OCI-LY3 (cell line): ENCODE data around the gene DTHD1.

Experiments
- H2AFZ ChIP-seq: fragments of 200-600, 300-600 bp; shearing (Covaris generic); 2 replicates; pipeline ENCODE4 v1.6.0; 2014; ENCODE audit warnings: antibody characterized with exemption, low read depth, low read length
- H3K27ac ChIP-seq: fragments of 200-600, 300-600 bp; sonication (generic); 2 replicates; pipeline ENCODE4 v1.5.1; 2014; ENCODE audit warnings: mild to moderate bottlenecking, low read length, moderate library complexity, mixed read lengths
- H3K27me3 ChIP-seq: fragments of 200-600, 300-600 bp; sonication (generic); 2 replicates; pipeline ENCODE4 v1.6.1; 2014; ENCODE audit warnings: low read depth, low read length, mixed read lengths
- H3K36me3 ChIP-seq: fragments of 200-600, 300-600 bp; sonication (generic); replicated peaks from 2 replicates; pipeline ENCODE3; 2014; ENCODE audit warnings: low read depth, low read length, mixed read lengths
- H3K4me1 ChIP-seq: fragments of 300-600, 200-600 bp; sonication (generic); 2 replicates; pipeline ENCODE4 v1.6.1; 2014; ENCODE audit warnings: low read length, mixed read lengths
- H3K4me2 ChIP-seq: fragments of 200-600, 300-600 bp; sonication (generic); 2 replicates; pipeline ENCODE4 v1.6.1; 2014; ENCODE audit warnings: low read length, mixed read lengths
- H3K4me3 ChIP-seq: fragments of 300-600, 200-600 bp; sonication (generic); 2 replicates; pipeline ENCODE4 v1.5.1; 2014; ENCODE audit warnings: antibody characterized with exemption, mild to moderate bottlenecking, low read length, moderate library complexity
- H3K79me2 ChIP-seq: fragments of 300-600, 200-600 bp; shearing (Covaris generic); 2 replicates; pipeline ENCODE4 v1.6.1; 2014; ENCODE audit warnings: mild to moderate bottlenecking, low read length, mixed read lengths
- H3K9ac ChIP-seq: fragments of 300-600, 200-600 bp; shearing (Covaris generic); 2 replicates; pipeline ENCODE4 v1.6.0; 2014; ENCODE audit warnings: mild to moderate bottlenecking, low read length, moderate library complexity
- H3K9me3 ChIP-seq: fragments of 200-600, 300-600 bp; shearing (Covaris generic); 2 replicates; pipeline ENCODE4 v1.6.1; 2014; ENCODE audit warnings: low read length, mixed read lengths; ENCODE audit not compliant: insufficient read depth
- H4K20me1 ChIP-seq: fragments of 200-600, 300-600 bp; sonication (generic); 2 replicates; pipeline ENCODE4 v1.6.1; 2016; ENCODE audit warnings: low read length, mixed read lengths; ENCODE audit not compliant: insufficient read depth
- EZH2phosphoT487 ChIP-seq: fragments of 200-600 bp; shearing (Covaris generic); IDR thresholded peaks from 2 replicates; pipeline ENCODE4 v1.6.1; 2018; ENCODE audit warnings: antibody characterized with exemption, mixed run types, low read depth
- TF ChIP-seq, protein P1 (sequence below): fragments of 200-600, 300-600 bp; sonication (generic); IDR thresholded peaks from 2 replicates; pipeline ENCODE4 v1.5.1; 2014; ENCODE audit warnings: antibody characterized with exemption, low read length, low read depth

Gene DTHD1

DNA sequence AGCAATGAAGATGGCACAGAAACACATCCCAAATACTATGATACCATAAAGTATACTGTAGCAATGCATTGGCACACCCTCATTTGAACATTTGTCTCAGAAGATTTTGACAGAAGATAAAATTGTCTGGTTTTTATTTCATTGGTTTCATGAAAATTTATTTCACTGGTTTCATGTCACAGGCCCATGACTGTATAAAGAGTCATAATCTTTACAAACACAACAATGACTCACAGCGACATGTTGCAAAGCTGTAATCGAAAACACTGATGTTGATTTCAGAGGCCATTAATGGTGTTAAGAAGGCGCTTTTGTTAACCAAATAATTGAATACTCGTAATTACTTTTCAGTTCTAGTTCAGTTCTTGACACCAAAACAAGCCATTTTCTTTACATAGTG is 8.1 kb upstream of the DTHD1 start:
- Histone ChIP-seq H3K9ac (no peak overlapping the region), H3K79me2 (no peaks in the 10 kb centered on the region), H4K20me1 (no peaks in the 10 kb centered on the region), H3K4me3 (no peak overlapping the region), H2AFZ (no peak overlapping the region), H3K27ac (no peak overlapping the region), H3K27me3 (no peaks in the 10 kb centered on the region), H3K9me3 (no peaks in the 10 kb centered on the region), H3K4me2 (no peak overlapping the region), H3K36me3 (no peaks in the 10 kb centered on the region), H3K4me1 (peaks cover 11% of the 10 kb centered on the region)
- TF ChIP-seq EZH2phosphoT487: no peak
- TF ChIP-seq, protein P1, sequence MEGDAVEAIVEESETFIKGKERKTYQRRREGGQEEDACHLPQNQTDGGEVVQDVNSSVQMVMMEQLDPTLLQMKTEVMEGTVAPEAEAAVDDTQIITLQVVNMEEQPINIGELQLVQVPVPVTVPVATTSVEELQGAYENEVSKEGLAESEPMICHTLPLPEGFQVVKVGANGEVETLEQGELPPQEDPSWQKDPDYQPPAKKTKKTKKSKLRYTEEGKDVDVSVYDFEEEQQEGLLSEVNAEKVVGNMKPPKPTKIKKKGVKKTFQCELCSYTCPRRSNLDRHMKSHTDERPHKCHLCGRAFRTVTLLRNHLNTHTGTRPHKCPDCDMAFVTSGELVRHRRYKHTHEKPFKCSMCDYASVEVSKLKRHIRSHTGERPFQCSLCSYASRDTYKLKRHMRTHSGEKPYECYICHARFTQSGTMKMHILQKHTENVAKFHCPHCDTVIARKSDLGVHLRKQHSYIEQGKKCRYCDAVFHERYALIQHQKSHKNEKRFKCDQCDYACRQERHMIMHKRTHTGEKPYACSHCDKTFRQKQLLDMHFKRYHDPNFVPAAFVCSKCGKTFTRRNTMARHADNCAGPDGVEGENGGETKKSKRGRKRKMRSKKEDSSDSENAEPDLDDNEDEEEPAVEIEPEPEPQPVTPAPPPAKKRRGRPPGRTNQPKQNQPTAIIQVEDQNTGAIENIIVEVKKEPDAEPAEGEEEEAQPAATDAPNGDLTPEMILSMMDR: no peak

DNA sequence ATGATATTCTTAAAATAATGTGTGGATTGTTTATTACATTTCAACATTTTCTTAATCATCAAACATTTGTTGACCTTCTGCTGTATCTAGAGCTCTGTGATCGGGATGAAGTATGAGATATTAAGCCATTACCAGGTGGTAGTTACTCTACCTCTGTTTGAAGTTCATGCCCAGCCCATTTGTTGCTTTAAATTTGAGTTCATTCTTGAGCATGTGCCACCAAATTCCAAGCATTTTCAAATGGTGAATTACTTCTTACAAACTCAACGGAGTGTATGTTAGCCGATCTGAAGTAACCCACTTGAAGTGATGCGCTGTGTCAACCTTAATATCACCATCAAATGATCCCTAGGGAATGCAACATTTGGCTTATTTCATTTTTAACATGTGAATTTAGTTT is 7.3 kb upstream of the DTHD1 start:
- no peak overlapping the region for H3K4me3 ChIP-seq
- H3K27me3 ChIP-seq: no peaks in the 10 kb centered on the region
- H2AFZ ChIP-seq: no peak overlapping the region
- no peaks in the 10 kb centered on the region for H4K20me1 ChIP-seq
- H3K9ac ChIP-seq: no peak overlapping the region
- peaks cover 8% of the 10 kb centered on the region for H3K4me1 ChIP-seq
- no peak for TF ChIP-seq EZH2phosphoT487
- TF ChIP-seq, protein P1: no peak
- H3K9me3 ChIP-seq: no peaks in the 10 kb centered on the region
- H3K27ac ChIP-seq: no peak overlapping the region
- H3K79me2 ChIP-seq: no peaks in the 10 kb centered on the region
- no peaks in the 10 kb centered on the region for H3K36me3 ChIP-seq
- no peak overlapping the region for H3K4me2 ChIP-seq

DNA sequence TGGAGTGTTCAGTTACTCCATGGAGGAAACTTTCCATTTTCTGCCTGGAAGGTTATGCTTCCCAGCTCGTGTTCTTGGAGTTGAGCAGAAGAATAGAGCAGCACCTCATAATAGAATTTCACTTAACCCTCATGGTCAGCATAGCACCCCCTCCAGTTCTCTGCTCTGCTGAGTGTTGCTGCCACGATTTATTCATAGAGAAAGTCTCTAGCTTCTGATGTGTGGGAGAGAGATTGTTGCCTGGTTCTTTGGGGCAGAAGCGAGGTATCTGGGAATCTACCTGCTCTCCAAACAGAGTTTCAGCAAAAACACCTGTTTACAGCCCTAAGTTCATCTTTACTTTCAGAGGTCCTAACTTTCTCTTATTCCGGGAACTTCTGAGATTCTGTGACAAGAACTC is 3.9 kb upstream of the DTHD1 start:
- H3K4me2 ChIP-seq: no peak overlapping the region
- no peaks in the 10 kb centered on the region for H3K9me3 ChIP-seq
- peaks cover 6% of the 10 kb centered on the region; the same call in 1 of the 2 replicates for H3K4me1 ChIP-seq
- H3K79me2 ChIP-seq: no peaks in the 10 kb centered on the region
- no peak for TF ChIP-seq EZH2phosphoT487
- TF ChIP-seq, protein P1: no peak
- H3K27me3 ChIP-seq: no peaks in the 10 kb centered on the region
- H2AFZ ChIP-seq: no peak overlapping the region
- H4K20me1 ChIP-seq: no peaks in the 10 kb centered on the region
- no peak overlapping the region for H3K4me3 ChIP-seq
- H3K36me3 ChIP-seq: no peaks in the 10 kb centered on the region
- H3K9ac ChIP-seq: no peak overlapping the region
- no peak overlapping the region for H3K27ac ChIP-seq

DNA sequence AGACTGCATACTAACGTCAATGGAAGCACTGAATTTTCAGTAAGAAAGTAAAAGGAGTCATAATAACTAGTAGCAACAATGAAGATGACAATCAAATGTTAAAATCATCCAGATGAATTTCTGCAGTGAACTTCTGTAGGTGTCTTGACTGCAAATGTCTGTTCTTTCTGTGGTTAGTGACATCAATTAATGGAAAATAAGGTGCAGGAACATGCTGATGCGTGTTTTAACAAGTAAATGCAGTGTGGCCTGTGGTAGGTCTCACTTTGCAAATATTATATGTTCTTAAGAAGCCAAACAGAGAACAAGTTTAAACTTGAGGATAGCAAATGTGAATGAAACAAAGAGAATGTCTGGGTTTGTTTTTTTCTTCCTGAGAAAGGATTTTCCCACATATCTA is 2.6 kb upstream of the DTHD1 start:
- TF ChIP-seq, protein P1: no peak
- TF ChIP-seq EZH2phosphoT487: no peak
- Histone ChIP-seq H3K79me2 (no peaks in the 10 kb centered on the region), H3K27ac (no peak overlapping the region), H4K20me1 (no peaks in the 10 kb centered on the region), H3K4me1 (peaks cover 6% of the 10 kb centered on the region; the same call in 1 of the 2 replicates), H3K4me2 (no peak overlapping the region), H3K27me3 (no peaks in the 10 kb centered on the region), H2AFZ (no peak overlapping the region), H3K9ac (no peak overlapping the region), H3K36me3 (no peaks in the 10 kb centered on the region), H3K4me3 (no peak overlapping the region), H3K9me3 (no peaks in the 10 kb centered on the region)
